GM12874 (cell line): ENCODE results near the gene PACS2.

Experiments
- CTCF ChIP-seq: IDR thresholded peaks from 2 replicates; pipeline ENCODE4 v1.5.1; 2011; ENCODE audit warnings: low read depth, mild to moderate bottlenecking, control low read depth, low read length, moderate library complexity; ENCODE audit not compliant: insufficient read depth

The PACS2 gene

GRCh38 chr14:105440554-105440900, 126.0 kb downstream of the PACS2 start:
- TF ChIP-seq CTCF, result no peak

- no peak for TF ChIP-seq CTCF
Measured at GRCh38 chr14:105440992-105441391, 126.4 kb downstream of the PACS2 start.

GRCh38 chr14:105442125-105442524, 127.6 kb downstream of the PACS2 start:
- TF ChIP-seq CTCF, result no peak

- no peak for TF ChIP-seq CTCF
Measured at GRCh38 chr14:105442834-105443233, 128.3 kb downstream of the PACS2 start.

- TF ChIP-seq CTCF, result no peak
Measured at GRCh38 chr14:105444859-105445258, 130.3 kb downstream of the PACS2 start.

GRCh38 chr14:105445290-105445689, 130.7 kb downstream of the PACS2 start:
- TF ChIP-seq CTCF, result no peak

- no peak for TF ChIP-seq CTCF
Measured at GRCh38 chr14:105445901-105446845, 131.6 kb downstream of the PACS2 start.
